Measurements from ENCODE around the gene PRAMEF1.
A peak's percentile ranks its signal among the peaks of the same experiment; 100 is the strongest.

PRAMEF1 gene

DNA sequence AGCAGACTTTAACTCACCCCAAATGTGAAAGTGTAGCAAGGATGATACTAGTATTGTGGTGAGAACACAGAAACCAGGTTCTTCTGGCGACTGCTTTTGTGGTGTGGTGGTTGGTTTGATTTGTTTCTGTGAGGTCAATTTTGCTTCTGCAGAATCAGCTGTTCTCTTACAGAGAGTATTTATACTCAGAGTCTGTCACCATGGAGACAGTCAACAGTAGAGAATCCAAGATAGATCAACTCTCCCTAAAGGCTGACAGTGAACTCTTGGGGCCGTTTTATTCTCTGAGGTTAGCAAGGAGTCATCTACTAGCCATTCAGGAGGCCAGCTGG lies 45.2 kb upstream of the PRAMEF1 start, which contains the start of gene CFAP107:
Gene CFAP107, plus strand, starts transcription at position 209 of the 332 bp plus-strand sequence. CDS start 231 bp downstream, outside the sequence.
- TF ChIP-seq ZNF311 (tag by site-specific recombination; IDR thresholded peaks at IDR 0.05; ENCODE audit: borderline replicate concordance) (no peak), ZFP3 (tag by site-specific recombination; IDR thresholded peaks at IDR 0.05; ENCODE audit: low read depth) (no peak), HOXA7 (CRISPR knock-in tag; IDR thresholded peaks at IDR 0.05; ENCODE audit: borderline replicate concordance) (no peak), HOXD13 (CRISPR knock-in tag; IDR thresholded peaks at IDR 0.05; ENCODE audit: borderline replicate concordance) (no peak), GLI4 (tag by site-specific recombination; IDR thresholded peaks at IDR 0.05) (no peak)
- TF ChIP-seq, protein P1, sequence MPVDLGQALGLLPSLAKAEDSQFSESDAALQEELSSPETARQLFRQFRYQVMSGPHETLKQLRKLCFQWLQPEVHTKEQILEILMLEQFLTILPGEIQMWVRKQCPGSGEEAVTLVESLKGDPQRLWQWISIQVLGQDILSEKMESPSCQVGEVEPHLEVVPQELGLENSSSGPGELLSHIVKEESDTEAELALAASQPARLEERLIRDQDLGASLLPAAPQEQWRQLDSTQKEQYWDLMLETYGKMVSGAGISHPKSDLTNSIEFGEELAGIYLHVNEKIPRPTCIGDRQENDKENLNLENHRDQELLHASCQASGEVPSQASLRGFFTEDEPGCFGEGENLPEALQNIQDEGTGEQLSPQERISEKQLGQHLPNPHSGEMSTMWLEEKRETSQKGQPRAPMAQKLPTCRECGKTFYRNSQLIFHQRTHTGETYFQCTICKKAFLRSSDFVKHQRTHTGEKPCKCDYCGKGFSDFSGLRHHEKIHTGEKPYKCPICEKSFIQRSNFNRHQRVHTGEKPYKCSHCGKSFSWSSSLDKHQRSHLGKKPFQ (tag by site-specific recombination; IDR thresholded peaks at IDR 0.05) = no peak
- TF ChIP-seq, protein P2, sequence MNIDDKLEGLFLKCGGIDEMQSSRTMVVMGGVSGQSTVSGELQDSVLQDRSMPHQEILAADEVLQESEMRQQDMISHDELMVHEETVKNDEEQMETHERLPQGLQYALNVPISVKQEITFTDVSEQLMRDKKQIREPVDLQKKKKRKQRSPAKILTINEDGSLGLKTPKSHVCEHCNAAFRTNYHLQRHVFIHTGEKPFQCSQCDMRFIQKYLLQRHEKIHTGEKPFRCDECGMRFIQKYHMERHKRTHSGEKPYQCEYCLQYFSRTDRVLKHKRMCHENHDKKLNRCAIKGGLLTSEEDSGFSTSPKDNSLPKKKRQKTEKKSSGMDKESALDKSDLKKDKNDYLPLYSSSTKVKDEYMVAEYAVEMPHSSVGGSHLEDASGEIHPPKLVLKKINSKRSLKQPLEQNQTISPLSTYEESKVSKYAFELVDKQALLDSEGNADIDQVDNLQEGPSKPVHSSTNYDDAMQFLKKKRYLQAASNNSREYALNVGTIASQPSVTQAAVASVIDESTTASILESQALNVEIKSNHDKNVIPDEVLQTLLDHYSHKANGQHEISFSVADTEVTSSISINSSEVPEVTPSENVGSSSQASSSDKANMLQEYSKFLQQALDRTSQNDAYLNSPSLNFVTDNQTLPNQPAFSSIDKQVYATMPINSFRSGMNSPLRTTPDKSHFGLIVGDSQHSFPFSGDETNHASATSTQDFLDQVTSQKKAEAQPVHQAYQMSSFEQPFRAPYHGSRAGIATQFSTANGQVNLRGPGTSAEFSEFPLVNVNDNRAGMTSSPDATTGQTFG (tag by site-specific recombination; IDR thresholded peaks at IDR 0.05; ENCODE audit: borderline replicate concordance) = no peak
- TF ChIP-seq, protein P3, sequence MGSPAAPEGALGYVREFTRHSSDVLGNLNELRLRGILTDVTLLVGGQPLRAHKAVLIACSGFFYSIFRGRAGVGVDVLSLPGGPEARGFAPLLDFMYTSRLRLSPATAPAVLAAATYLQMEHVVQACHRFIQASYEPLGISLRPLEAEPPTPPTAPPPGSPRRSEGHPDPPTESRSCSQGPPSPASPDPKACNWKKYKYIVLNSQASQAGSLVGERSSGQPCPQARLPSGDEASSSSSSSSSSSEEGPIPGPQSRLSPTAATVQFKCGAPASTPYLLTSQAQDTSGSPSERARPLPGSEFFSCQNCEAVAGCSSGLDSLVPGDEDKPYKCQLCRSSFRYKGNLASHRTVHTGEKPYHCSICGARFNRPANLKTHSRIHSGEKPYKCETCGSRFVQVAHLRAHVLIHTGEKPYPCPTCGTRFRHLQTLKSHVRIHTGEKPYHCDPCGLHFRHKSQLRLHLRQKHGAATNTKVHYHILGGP (tag by site-specific recombination; IDR thresholded peaks at IDR 0.05) = no peak
- TF ChIP-seq, protein P4, sequence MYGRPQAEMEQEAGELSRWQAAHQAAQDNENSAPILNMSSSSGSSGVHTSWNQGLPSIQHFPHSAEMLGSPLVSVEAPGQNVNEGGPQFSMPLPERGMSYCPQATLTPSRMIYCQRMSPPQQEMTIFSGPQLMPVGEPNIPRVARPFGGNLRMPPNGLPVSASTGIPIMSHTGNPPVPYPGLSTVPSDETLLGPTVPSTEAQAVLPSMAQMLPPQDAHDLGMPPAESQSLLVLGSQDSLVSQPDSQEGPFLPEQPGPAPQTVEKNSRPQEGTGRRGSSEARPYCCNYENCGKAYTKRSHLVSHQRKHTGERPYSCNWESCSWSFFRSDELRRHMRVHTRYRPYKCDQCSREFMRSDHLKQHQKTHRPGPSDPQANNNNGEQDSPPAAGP (tag by site-specific recombination; IDR thresholded peaks at IDR 0.05) = no peak
- TF ChIP-seq, protein P5, sequence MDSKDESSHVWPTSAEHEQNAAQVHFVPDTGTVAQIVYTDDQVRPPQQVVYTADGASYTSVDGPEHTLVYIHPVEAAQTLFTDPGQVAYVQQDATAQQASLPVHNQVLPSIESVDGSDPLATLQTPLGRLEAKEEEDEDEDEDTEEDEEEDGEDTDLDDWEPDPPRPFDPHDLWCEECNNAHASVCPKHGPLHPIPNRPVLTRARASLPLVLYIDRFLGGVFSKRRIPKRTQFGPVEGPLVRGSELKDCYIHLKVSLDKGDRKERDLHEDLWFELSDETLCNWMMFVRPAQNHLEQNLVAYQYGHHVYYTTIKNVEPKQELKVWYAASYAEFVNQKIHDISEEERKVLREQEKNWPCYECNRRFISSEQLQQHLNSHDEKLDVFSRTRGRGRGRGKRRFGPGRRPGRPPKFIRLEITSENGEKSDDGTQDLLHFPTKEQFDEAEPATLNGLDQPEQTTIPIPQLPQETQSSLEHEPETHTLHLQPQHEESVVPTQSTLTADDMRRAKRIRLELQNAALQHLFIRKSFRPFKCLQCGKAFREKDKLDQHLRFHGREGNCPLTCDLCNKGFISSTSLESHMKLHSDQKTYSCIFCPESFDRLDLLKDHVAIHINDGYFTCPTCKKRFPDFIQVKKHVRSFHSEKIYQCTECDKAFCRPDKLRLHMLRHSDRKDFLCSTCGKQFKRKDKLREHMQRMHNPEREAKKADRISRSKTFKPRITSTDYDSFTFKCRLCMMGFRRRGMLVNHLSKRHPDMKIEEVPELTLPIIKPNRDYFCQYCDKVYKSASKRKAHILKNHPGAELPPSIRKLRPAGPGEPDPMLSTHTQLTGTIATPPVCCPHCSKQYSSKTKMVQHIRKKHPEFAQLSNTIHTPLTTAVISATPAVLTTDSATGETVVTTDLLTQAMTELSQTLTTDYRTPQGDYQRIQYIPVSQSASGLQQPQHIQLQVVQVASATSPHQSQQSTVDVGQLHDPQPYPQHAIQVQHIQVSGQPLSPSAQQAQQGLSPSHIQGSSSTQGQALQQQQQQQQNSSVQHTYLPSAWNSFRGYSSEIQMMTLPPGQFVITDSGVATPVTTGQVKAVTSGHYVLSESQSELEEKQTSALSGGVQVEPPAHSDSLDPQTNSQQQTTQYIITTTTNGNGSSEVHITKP (tag by site-specific recombination; IDR thresholded peaks at IDR 0.05) = no peak
- no peaks in the 10 kb centered on the region for H3K36me3 ChIP-seq (ENCODE audit: control insufficient read depth in 2 of 2, insufficient read depth in 1 of 2, low read length in 2 of 2)
- H3K27ac ChIP-seq (ENCODE audit: extremely low read depth, low read depth, low read length) = no peak within 1 kb of the TSS
- H3K4me1 ChIP-seq (ENCODE audit: control insufficient read depth, insufficient read depth, low read length) = no peaks in the 10 kb centered on the region
- CTCF ChIA-PET = no interaction called here
- H3K4me3 ChIP-seq (ENCODE audit: low read depth, low read length) = no peak within 1 kb of the TSS
- POLR2A ChIA-PET = no interaction called here
- H3K9me3 ChIP-seq (ENCODE audit: control insufficient read depth, insufficient read depth, low read depth, low read length) = no peaks in the 10 kb centered on the region

DNA sequence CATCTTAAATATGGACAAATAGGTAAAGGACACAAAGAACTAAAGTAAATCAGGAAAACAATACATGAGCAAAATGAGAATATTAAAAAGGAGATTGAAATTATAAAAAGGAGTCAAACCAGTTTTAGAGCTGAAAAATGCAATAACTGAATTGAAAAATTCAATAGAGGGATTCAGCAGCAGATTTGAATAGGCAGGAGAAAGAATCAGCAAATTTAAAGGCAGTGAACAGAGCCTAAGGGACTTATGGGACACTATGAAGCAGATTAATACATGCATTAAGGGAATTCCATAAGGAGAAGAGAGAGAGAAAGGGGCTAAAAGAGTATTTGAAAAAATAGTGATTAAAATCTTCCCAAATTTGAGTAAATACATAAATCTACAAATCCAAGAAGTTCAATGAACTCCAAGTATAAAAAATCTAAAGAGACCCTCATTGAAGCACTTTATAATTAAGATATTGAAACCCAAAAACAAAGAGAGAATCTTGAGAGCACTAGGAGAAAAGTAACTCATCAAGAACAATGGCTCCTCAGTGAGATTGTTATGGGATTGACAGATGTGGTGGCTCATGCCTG lies 42.3 kb upstream of the PRAMEF1 start:
- CTCF ChIA-PET = no interaction called here

More for the DNA sequence above, 42.3 kb upstream of the PRAMEF1 start:
- H3K27ac ChIP-seq (ENCODE audit: extremely low read depth, low read depth, low read length) = no peak overlapping the region
- H3K36me3 ChIP-seq (ENCODE audit: control insufficient read depth in 2 of 2, insufficient read depth in 1 of 2, low read length in 2 of 2) = no peaks in the 10 kb centered on the region
- POLR2A ChIA-PET = no interaction called here
- no peaks in the 10 kb centered on the region for H3K4me1 ChIP-seq (ENCODE audit: control insufficient read depth, insufficient read depth, low read length)
- no peak overlapping the region for H3K4me3 ChIP-seq (ENCODE audit: low read depth, low read length)
- H3K9me3 ChIP-seq (ENCODE audit: control insufficient read depth, insufficient read depth, low read depth, low read length) = no peaks in the 10 kb centered on the region
- TF ChIP-seq ZNF558 (tag by site-specific recombination; IDR thresholded peaks at IDR 0.05) (peak; percentile 66; the same call in 1 of the 2 replicates), ZNF366 (tag by site-specific recombination; conservative IDR thresholded peaks at IDR 0.05) (no peak), TRIM28 (IDR thresholded peaks at IDR 0.05; ENCODE audit: borderline replicate concordance, low read length) (peak; percentile 24; the same call in 1 of the 2 replicates), ZNF660 (tag by site-specific recombination; IDR thresholded peaks at IDR 0.05) (no peak), KLF16 (tag by site-specific recombination; IDR thresholded peaks at IDR 0.05) (no peak), SETDB1 (IDR thresholded peaks at IDR 0.05; ENCODE audit: insufficient read length, low read length) (peak; percentile 95), ZSCAN16 (tag by site-specific recombination; IDR thresholded peaks at IDR 0.05) (no peak)
